Right kidney (tissue), 1 donor: ENCODE results near the gene TMEM11.
"Not testable (repeated sequence)": the region's sequence is repeated elsewhere in the genome, so short reads cannot be mapped to it uniquely, and the experiment has no call there.

ENCODE experiments used
- DNase-seq: peaks from one replicate; pipeline ENCODE4 v3.0.0-alpha.2; 2016

Gene TMEM11

GRCh38 chr17:21213638-21214014, 335 bp downstream of the TMEM11 start:
- DNase-seq, result peak; percentile 90

GRCh38 chr17:21212826-21213637, 929 bp downstream of the TMEM11 start:
- DNase-seq, result no peak

DNA sequence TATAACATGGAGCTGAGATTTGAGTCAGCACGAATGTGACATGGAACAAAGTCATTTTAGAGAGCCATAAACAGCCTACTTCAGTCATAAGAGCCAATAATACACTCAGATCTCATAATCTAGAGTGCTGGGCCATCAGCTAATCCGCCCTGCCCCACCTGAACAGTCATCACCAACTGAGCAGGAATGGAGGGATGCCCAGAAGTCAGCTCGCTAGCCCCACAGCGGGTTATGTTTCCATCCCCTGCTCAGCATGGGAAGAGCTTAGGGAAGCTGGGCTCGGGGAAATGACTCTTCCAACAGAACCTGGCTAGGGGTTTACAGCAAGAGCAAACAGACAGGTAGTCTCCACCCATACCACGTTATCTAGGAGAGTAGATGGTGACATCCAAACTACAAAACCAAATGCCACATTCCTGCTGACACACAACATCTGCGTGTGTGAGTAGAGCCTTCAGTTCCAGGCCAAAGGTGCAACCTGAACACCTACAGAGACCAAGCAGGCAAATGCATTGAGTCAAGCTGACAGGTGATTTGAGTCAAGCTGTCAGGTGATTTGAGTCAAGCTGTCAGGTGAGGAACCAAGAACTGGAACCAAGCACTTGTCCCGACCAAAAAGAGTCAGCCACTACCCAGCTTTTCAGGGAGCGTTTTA, 2.0 kb downstream of the TMEM11 start:
- no peak for DNase-seq

GRCh38 chr17:21210411-21211076, 3.4 kb downstream of the TMEM11 start:
- peak; percentile 20 for DNase-seq

DNA sequence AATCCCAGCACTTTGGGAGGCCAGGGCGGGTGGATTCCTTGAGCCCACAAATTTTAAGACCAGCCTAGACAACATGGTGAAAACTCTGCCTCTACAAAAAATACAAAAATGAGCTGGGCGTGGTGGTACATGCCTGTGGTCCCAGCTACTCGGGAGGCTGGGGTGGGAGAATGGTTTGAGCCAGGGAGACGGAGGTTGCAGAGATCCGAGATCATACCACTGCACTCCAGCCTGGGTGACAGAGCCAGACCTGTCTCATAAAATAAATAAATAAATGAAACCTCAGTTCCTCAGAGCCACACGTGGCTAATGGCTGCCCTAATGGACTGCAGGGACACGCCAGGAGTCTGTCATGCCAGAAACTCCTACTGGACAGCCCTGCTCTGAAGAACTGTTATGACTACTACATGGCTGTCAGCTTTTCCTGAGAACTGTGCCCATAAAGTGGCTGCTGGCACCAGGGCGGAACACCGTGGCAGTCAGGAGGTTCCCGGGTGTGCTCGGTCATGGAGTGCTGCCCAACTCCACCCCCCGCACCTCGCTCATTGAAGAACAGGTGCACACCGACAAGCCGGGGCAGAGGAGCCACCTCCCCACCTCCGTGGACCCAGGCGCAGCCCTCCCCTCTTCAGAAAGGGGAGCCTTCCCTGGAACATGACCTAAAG, 4.3 kb downstream of the TMEM11 start:
- DNase-seq, result peak; percentile 29

- no peak for DNase-seq
Observed at GRCh38 chr17:21208352-21208751, 5.6 kb downstream of the TMEM11 start.

DNA sequence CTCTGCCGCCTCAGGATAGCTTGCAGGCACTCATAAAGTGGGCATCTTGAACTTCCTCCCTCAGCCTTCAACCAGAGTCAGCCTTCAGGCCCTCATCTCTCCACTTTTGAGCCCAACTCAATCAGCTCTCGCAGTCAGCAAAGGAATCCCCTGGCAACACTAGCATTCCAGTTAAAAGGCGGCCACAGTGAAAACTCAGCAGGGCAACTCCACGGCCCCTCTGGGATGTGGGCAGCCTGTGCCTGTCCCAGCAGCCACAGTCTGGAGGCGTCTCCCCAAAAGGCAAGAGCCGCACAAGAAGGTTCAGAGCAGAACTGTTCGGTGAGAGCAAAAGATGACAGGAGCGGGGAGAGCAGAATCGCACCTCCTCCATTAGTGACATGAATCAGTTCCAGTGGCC, 9.0 kb downstream of the TMEM11 start:
- no peak for DNase-seq

DNA sequence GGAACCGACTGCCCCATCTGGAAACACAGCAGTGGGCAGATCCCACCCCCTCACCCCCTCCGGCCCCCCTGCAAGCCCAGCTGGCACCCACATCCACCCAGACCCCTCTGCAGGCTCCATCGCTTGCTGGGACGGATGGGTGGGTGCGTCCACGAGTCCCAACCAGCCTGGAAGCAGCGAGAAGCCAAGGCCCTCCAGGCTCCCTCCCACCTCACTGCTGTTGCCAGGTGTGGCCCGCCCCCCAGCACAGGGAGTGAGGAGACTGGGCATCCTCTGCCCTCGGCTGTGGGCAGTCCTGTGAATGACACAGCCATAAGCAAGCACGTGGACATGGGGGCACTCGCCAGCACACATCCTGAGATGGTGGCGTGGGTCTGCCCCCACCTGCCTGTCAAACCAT, 11.4 kb downstream of the TMEM11 start:
- DNase-seq, result no peak

DNA sequence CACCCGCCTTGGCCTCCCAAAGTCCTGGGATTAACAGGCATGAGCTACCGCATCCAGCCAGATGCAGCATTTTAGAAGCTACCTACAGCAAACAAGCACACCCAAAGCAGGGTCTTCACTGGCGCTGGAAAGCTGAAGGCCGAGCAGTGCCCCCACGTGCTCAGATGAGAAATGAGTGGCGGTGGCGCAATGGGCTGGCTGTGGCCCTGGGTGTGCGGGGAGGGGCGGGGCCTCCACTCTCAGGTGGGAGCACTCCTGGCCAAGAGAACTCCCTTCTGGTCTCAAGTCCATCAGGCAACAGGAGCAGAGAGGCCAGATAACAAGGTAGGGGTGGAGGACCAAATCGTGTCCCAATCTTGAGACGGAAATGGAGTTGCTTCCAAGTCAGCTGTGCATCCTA, 12.1 kb downstream of the TMEM11 start:
- DNase-seq, result no peak

DNA sequence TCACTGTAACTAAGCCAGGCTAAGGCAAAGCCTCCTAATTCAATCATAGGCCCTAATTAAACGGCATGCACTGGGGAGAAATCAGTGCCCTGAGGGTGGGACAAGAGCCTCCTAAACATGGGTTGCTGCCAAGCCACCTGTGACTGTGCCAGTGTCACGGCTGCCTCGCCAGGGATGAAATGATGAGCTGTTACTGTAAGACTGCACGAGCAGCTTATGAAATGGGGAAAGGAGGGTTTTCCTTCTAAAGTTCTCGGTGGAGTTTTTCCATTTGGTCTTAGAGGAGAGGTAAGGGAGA, 12.7 kb downstream of the TMEM11 start:
- no peak for DNase-seq

DNA sequence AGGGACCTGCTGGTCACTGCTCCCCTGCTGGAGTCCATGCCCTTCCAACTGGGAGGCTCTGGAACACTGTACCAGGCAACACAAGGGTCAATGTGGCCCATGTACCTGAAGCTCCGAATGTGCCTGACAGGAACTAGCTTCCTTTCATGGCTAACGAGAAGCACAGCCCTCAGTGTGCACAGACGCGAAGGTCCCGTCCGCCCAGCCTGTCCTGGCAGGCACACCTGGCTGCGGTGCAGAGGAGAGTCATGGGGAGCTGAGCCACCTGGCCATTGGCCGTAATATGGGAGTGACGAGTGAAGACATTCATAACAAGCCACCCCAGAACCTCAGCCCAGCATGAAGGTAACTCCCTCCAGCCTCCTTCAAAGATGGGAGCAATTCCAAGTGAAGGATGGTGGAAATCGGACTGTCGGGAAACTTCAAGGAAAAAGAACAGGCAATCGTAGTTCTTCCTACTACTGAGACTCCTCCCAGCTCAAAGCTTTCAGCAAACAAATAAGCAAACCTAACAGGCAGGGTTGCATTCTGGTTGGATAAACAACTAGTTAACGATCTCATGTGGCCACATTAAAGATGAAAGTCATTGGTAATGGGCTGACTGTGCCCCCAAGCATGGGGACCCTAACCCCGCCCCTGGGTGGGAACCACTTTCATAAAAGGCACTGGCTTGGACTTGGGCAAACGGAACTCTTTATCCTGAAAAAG, 13.2 kb downstream of the TMEM11 start:
- no peak for DNase-seq

DNA sequence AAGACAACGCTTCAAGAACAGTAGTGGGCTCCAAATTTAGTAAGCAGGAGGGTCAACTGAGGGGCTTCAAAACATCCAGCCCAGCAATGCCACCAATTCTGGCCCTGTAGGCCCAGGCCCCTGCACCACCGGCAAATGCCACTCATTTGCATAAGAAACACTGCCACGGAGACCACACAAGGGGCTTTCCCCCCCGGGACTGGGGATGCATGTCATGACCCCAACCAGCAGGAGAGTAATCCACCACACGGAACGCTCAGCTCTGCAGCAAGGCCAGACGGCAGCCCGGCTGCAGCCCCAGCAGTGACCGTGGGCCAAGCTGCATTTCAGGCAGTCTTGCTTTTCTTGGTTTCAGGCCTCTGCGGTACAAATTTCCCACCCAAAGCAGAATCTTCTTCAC, 14.1 kb downstream of the TMEM11 start:
- DNase-seq, result no peak

DNA sequence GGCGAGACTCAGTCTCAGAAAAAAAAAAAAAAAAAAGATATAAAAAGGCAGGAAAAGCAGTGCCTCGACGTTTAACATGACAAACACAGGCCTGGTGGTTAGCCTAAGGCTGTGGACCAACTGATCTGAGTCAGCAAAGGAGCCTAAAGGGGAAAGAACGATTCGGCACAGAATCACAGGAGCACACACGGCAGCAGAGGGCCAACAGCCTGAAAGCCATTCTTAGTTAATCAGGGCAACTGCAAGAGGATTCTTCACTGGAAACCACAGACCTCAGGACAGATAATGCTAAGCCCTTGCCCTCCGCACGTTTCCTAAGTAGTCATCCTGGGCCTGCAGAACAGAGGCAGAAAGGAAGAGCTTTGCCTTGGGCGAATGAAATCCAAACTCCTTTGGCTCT, 14.7 kb downstream of the TMEM11 start:
- DNase-seq, result no peak

- no peak for DNase-seq
Observed at GRCh38 chr17:21198411-21198810, 15.6 kb downstream of the TMEM11 start.

DNA sequence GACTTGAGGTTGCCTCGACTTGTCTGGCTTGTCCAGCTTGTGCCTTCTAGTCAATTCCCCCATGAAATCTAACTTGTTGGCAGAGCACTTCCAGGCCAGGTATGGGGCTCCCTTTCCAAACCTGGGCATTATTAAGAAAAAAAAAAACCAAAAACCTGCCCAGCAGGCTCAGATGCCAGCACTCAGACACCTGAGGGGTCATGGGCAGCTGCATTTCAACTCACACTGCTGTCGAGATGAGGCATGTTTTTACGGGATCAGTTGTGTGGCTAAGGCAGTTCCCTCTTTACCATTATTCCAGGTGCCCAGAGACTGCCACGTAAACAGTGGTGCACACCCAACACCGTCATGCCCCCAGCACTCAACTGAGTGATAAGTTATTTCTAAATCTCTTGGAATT, 17.8 kb downstream of the TMEM11 start:
- DNase-seq, result no peak

- no peak for DNase-seq
Observed at GRCh38 chr17:21194703-21195102, 19.3 kb downstream of the TMEM11 start.

- no peak for DNase-seq
Observed at GRCh38 chr17:21194226-21194625, 19.7 kb downstream of the TMEM11 start.

- no peak for DNase-seq
Observed at GRCh38 chr17:21193031-21193430, 20.9 kb downstream of the TMEM11 start.

DNA sequence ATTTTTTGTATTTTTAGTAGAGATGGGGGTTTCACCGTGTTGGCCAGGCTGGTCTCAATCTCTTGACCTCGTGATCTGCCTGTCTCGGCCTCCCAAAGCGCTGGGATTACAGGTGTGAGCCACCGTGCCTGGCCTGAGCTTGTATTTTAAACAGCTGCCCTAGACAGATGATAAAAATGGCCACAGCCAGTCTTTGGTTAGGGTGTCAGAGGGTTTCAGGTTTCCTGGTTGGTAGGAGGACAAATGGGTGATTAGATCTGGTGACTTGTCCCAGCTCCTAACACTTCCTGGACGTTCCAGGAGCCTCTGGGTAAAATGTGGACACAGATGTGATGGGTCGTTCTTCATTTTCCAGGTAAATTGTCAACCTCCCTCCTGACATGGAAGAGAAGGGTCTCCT, 21.5 kb downstream of the TMEM11 start:
- DNase-seq, result not testable (repeated sequence)

DNA sequence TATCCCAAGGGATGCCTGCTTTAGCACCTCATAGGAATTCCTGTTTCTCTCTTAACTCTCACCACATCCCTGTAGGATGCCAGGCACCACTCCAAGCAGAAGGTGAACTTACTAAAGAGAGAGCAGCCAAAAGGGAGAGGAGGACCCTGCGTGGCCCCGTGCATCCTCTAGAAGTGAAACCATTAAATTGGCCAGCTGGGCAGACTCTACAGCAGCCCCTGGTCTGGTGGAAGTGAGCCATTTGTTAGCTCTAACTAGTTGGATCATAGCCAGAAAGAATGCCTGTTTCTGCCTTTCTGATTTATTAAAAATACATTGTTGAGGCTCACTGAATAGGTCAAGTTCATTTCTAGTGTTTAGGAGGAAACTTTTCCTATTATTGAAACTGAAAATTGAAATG, 22.3 kb downstream of the TMEM11 start:
- DNase-seq, result no peak

GRCh38 chr17:21190078-21190477, 23.9 kb downstream of the TMEM11 start:
- DNase-seq, result no peak

DNA sequence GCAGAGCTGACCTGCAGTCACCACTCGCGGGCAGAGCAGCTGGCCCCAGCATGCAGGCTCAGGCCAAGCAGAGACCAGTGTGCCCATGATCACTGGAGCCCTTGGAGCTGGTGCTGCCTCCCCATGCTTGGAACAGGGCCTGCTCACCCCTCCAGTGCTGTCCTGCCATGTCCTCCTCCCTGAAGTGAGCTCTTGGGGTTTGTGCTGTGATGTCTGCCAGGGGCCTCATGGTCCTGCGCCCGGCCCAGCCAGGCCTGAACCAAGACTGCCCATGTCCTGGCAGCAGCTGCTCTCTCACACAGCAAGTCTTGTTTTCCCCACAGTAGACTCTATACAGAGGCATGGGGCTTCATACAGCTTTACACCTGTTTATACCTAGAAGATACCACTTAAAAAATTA, 24.6 kb downstream of the TMEM11 start:
- DNase-seq, result no peak
